Trophoblast cell (in vitro differentiated cells and primary cell): ENCODE measurements around the gene PDIA5.
"Not testable (repeated sequence)": the region's sequence is repeated elsewhere in the genome, so short reads cannot be mapped to it uniquely, and the experiment has no call there.

Source experiments
- DNase-seq, 2 donors: peaks; one replicate each; pipeline ENCODE4 v3.0.0-alpha.2; 2016
- H2AFZ ChIP-seq: 2 replicates; pipeline ENCODE4 v1.6.1; 2013; ENCODE audit warnings: low read length, moderate library complexity, mild to moderate bottlenecking; ENCODE audit not compliant: insufficient read depth, poor library complexity
- H2AK5ac ChIP-seq: 2 replicates; pipeline ENCODE4 v1.6.1; 2013; ENCODE audit warnings: mild to moderate bottlenecking, low read length
- H2BK120ac ChIP-seq: 2 replicates; pipeline ENCODE4 v1.6.1; 2013; ENCODE audit warnings: low read length, mild to moderate bottlenecking, moderate library complexity; ENCODE audit not compliant: insufficient read depth, poor library complexity
- H2BK12ac ChIP-seq: 2 replicates; pipeline ENCODE4 v1.6.1; 2013; ENCODE audit warnings: mild to moderate bottlenecking, low read length, moderate library complexity
- H2BK5ac ChIP-seq: 2 replicates; pipeline ENCODE4 v1.6.1; 2013; ENCODE audit warnings: low read length, low read depth, moderate library complexity, mild to moderate bottlenecking; ENCODE audit not compliant: poor library complexity
- H3K14ac ChIP-seq: 2 replicates; pipeline ENCODE4 v1.6.1; 2013; ENCODE audit warnings: mild to moderate bottlenecking, low read length
- H3K18ac ChIP-seq: 2 replicates; pipeline ENCODE4 v1.6.1; 2013; ENCODE audit warnings: mild to moderate bottlenecking, low read length
- H3K23ac ChIP-seq: 2 replicates; pipeline ENCODE4 v1.6.1; 2013; ENCODE audit warnings: low read length
- H3K27ac ChIP-seq: 2 replicates; pipeline ENCODE4 v1.5.1; 2013; ENCODE audit warnings: low read depth, mild to moderate bottlenecking, inconsistent platforms, low read length, moderate library complexity
- H3K27me3 ChIP-seq: 2 replicates; pipeline ENCODE4 v1.6.1; 2013; ENCODE audit warnings: inconsistent platforms, mild to moderate bottlenecking, low read length, moderate library complexity; ENCODE audit not compliant: insufficient read depth
- H3K36me3 ChIP-seq, 2 experiments: 1 replicate in 1 of 2; 2 replicates in 1 of 2; pipeline ENCODE4 v1.6.1; 2013; ENCODE audit warnings: low read length in 2 of 2, mild to moderate bottlenecking in 2 of 2, moderate library complexity in 1 of 2; ENCODE audit not compliant: insufficient read depth in 2 of 2, control insufficient read depth in 1 of 2
- H3K4ac ChIP-seq: 2 replicates; pipeline ENCODE4 v1.6.1; 2013; ENCODE audit warnings: low read depth, mild to moderate bottlenecking, low read length, moderate library complexity
- H3K4me1 ChIP-seq, 2 experiments: 1 replicate in 1 of 2; 2 replicates in 1 of 2; pipeline ENCODE4 v1.6.1; 2013; ENCODE audit warnings: low read length in 2 of 2, mild to moderate bottlenecking in 2 of 2, moderate library complexity in 1 of 2; ENCODE audit not compliant: insufficient read depth in 2 of 2, control insufficient read depth in 1 of 2
- H3K4me2 ChIP-seq: 2 replicates; pipeline ENCODE4 v1.6.1; 2013; ENCODE audit warnings: inconsistent platforms, mild to moderate bottlenecking, low read length, moderate library complexity
- H3K4me3 ChIP-seq: 2 replicates; pipeline ENCODE4 v1.5.1; 2013; ENCODE audit warnings: mild to moderate bottlenecking, low read depth, low read length, inconsistent platforms
- H3K79me1 ChIP-seq: one replicate; pipeline ENCODE4 v1.6.1; 2013; ENCODE audit warnings: low read length
- H3K79me2 ChIP-seq: 2 replicates; pipeline ENCODE4 v1.6.1; 2013; ENCODE audit warnings: low read length, mild to moderate bottlenecking; ENCODE audit not compliant: control insufficient read depth, insufficient read depth, poor library complexity
- H3K9ac ChIP-seq: 2 replicates; pipeline ENCODE4 v1.6.1; 2013; ENCODE audit warnings: mild to moderate bottlenecking, low read length
- H3K9me3 ChIP-seq: 2 replicates; pipeline ENCODE4 v1.6.1; 2013; ENCODE audit warnings: low read depth, mild to moderate bottlenecking, control low read depth, inconsistent platforms, low read length; ENCODE audit not compliant: insufficient read depth
- H4K12ac ChIP-seq: 2 replicates; pipeline ENCODE4 v1.6.1; 2013; ENCODE audit warnings: low read depth, mild to moderate bottlenecking, low read length, moderate library complexity
- H4K8ac ChIP-seq: 2 replicates; pipeline ENCODE4 v1.6.1; 2013; ENCODE audit warnings: low read depth, mild to moderate bottlenecking, low read length, moderate library complexity
- H4K91ac ChIP-seq: one replicate; pipeline ENCODE4 v1.6.1; 2013; ENCODE audit warnings: low read depth, mild to moderate bottlenecking, low read length, moderate library complexity
- WGBS: extraction: QIAGEN DNeasy Blood & Tissue Kit; methylation state at CpG from one replicate; pipeline ENCODE4 v1.1.7; 2013; ENCODE audit warnings: missing lambda C conversion rate; ENCODE audit not compliant: insufficient read length, insufficient coverage; ENCODE audit errors: extremely low coverage; 5-methylcytosine and 5-hydroxymethylcytosine counted together

Gene PDIA5

DNA sequence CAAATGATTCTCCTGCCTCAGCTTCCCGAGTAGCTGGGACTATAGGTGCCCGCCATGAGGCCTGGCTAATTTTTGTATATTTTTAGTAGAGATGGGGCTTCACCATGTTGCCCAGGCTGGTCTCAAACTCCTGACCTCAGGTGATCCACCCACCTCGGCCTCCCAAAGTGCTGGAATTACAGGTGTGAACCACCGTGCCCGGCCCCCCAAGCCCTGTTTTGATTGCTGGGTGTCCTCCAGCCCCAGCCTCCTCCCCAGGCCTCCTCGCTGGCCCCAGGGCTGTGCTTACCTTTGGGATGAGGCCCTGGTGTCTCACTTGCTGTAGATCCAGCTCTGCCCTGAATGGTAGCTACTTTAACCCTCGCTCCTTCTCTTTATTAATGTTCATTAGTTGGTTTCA lies 45.8 kb downstream of the PDIA5 start:
- not testable (repeated sequence) for H3K9ac ChIP-seq, H3K18ac ChIP-seq, H3K27ac ChIP-seq, H2BK120ac ChIP-seq, H3K4me3 ChIP-seq, H2BK12ac ChIP-seq, H3K79me2 ChIP-seq, H3K4me2 ChIP-seq, H2AK5ac ChIP-seq, H2AFZ ChIP-seq, H2BK5ac ChIP-seq, H3K23ac ChIP-seq, H4K91ac ChIP-seq, H3K4ac ChIP-seq, H4K12ac ChIP-seq, DNase-seq, H3K9me3 ChIP-seq, H3K14ac ChIP-seq, H3K4me1 ChIP-seq, H3K27me3 ChIP-seq, H3K79me1 ChIP-seq, H4K8ac ChIP-seq
- no CpG with 5 or more reads among the region's 7 CpGs for WGBS
- peaks cover 57 to 59% of the 10 kb centered on the region in 2 experiments for H3K36me3 ChIP-seq

DNA sequence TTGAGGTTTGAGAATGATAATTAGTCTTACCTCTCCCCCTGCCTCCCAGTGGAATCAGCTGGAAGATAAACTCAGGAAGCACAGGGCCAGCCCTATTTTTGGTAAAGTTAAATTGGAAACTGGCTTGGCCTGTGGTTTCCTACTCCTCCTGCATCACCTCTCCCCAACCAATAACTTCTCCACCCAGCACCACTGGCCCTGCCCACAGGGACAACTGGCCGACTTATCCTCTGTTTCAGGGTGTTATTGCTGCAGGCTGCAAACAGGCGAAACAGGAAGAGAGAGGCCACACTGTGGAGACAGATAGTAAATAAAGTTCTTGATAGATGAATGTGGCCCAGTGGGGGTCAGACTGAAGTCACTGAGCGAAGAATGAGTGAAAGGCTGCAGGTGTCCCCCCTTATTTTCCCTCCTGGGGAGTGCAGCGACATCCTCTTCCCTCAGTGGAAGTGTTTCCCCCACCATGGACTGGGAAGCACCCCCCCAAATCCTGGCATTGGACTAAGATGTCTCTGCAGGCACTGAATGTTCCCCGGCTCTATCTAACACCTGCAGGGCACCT lies 47.1 kb downstream of the PDIA5 start:
- WGBS: no CpG with 5 or more reads among the region's 5 CpGs

DNA sequence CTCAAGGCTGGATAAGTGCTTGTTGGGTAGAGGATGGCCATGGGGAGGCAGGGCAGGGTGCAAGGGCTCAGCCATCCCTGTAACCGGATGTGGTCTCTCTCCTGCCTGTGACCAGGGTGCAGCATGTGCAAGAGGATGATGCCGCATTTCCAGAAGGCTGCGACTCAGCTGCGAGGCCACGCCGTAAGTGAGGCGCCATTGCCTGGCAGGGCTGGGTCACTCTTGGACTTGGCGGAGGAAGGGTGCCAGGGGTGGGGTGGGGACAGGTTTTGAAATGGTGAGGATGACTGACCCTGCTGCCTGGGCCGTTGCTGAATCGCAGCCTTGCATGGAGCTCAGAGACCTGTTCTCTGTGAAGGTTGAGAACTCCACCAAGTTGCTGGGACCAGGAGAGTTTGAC lies 49.3 kb downstream of the PDIA5 start:
- Histone ChIP-seq H3K27ac (no peak overlapping the region), H2BK5ac (no peak overlapping the region), H4K91ac (no peak overlapping the region), H2BK120ac (no peak overlapping the region), H3K18ac (no peak overlapping the region), H3K27me3 (no peaks in the 10 kb centered on the region), H2AFZ (no peak overlapping the region), H3K4me3 (peak overlapping the region; percentile 34), H3K14ac (no peak overlapping the region), H3K4me1 (peaks cover 6 to 8% of the 10 kb centered on the region in 2 experiments), H3K79me2 (no peaks in the 10 kb centered on the region), H2BK12ac (no peak overlapping the region), H3K9ac (no peak overlapping the region), H4K12ac (no peak overlapping the region), H3K79me1 (no peaks in the 10 kb centered on the region), H3K23ac (no peak overlapping the region), H3K4me2 (no peak overlapping the region), H3K36me3 (peaks cover 61 to 64% of the 10 kb centered on the region in 2 experiments), H3K4ac (no peak overlapping the region), H4K8ac (no peak overlapping the region), H3K9me3 (peaks cover 4% of the 10 kb centered on the region), H2AK5ac (no peak overlapping the region)
- DNase-seq: no peak
- WGBS: no CpG with 5 or more reads among the region's 10 CpGs

More for the DNA sequence above, 47.1 kb downstream of the PDIA5 start:
- Histone ChIP-seq H4K8ac (no peak overlapping the region), H2BK5ac (no peak overlapping the region), H3K18ac (no peak overlapping the region), H3K4ac (no peak overlapping the region), H3K36me3 (peaks cover 56 to 61% of the 10 kb centered on the region in 2 experiments), H3K79me1 (no peaks in the 10 kb centered on the region), H2AK5ac (no peak overlapping the region), H4K12ac (no peak overlapping the region), H3K79me2 (no peaks in the 10 kb centered on the region), H2BK12ac (no peak overlapping the region), H3K27me3 (no peaks in the 10 kb centered on the region), H3K14ac (no peak overlapping the region), H3K9ac (no peak overlapping the region), H2AFZ (no peak overlapping the region), H4K91ac (no peak overlapping the region), H3K27ac (no peak overlapping the region), H3K9me3 (peaks cover 4% of the 10 kb centered on the region), H2BK120ac (no peak overlapping the region), H3K23ac (no peak overlapping the region), H3K4me1 (no peaks in the 10 kb centered on the region), H3K4me2 (no peak overlapping the region), H3K4me3 (no peak overlapping the region)
- DNase-seq: no peak

DNA sequence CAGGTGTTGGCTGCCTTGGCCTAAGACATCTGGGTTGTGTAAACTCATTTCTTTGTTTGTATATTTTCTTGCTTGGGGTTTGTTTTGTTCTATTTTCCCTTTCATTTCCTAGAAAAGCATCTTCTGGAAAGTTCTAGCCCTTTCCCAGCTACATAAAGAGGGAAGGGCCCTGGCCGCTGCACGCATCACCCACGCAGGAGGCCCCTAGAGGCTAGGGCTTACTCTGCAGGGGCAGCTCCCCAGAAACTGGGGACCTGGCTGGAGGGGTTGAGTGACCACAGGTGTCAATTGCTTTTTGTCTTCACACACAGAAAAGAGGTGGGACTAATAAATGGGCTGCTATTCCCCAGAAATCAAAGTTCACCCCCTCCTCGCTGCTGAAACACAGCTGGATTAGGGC lies 52.6 kb downstream of the PDIA5 start:
- no peak overlapping the region for H3K18ac ChIP-seq
- H2BK120ac ChIP-seq: no peak overlapping the region
- peaks cover 62 to 66% of the 10 kb centered on the region in 2 experiments for H3K36me3 ChIP-seq
- no peak overlapping the region for H3K23ac ChIP-seq
- H3K4me3 ChIP-seq: no peak overlapping the region
- no peaks in the 10 kb centered on the region for H3K79me2 ChIP-seq
- no peak overlapping the region for H3K4ac ChIP-seq
- H3K9ac ChIP-seq: no peak overlapping the region
- H3K4me1 ChIP-seq: peaks cover 6 to 8% of the 10 kb centered on the region in 2 experiments
- H3K79me1 ChIP-seq: no peaks in the 10 kb centered on the region
- H2AK5ac ChIP-seq: no peak overlapping the region
- no peak overlapping the region for H4K91ac ChIP-seq
- H2BK5ac ChIP-seq: no peak overlapping the region
- no peaks in the 10 kb centered on the region for H3K27me3 ChIP-seq
- H2AFZ ChIP-seq: no peak overlapping the region
- H4K12ac ChIP-seq: no peak overlapping the region
- no peak for DNase-seq
- H3K27ac ChIP-seq: no peak overlapping the region
- WGBS: no CpG with 5 or more reads among the region's 4 CpGs
- H3K14ac ChIP-seq: no peak overlapping the region
- H3K9me3 ChIP-seq: no peaks in the 10 kb centered on the region
- no peak overlapping the region for H2BK12ac ChIP-seq
- H3K4me2 ChIP-seq: no peak overlapping the region
- H4K8ac ChIP-seq: no peak overlapping the region
